WTC11 (cell line): Measurements from ENCODE around the gene OLIG1. TPM values are rescaled to one million over a fixed set of nuclear protein-coding genes. Genes with fewer than 3 reads are reported as not detected.
A peak's percentile ranks its signal among the peaks of the same experiment; 100 is the strongest.

ENCODE experiments used
- ATAC-seq: fragments of 200-7000 bp; cut with Tn5 transposase; 2 replicates; pipeline ENCODE4 v1.10.0; 2021; ENCODE audit warnings: mild to moderate bottlenecking, moderate library complexity
- CTCF ChIA-PET: fragments of 300-600 bp; sonication (Branson Sonifier 250); formaldehyde crosslinking; loops from one replicate; lab custom pipeline; 2021; ENCODE audit warnings: antibody characterized with exemption; lab: Charles Lee
- POLR2A ChIA-PET: fragments of 350-600 bp; sonication (Branson Sonifier 250); formaldehyde crosslinking; loops from one replicate; lab custom pipeline; 2021; ENCODE audit warnings: antibody characterized with exemption; lab: Charles Lee
- DNase-seq: peaks from one replicate; pipeline ENCODE4 v3.0.0; 2021; ENCODE audit warnings: low spot score
- H3K27ac Mint-ChIP-seq: 2 replicates; pipeline ENCODE4 v1.8.0; 2021; ENCODE audit warnings: mixed read lengths
- H3K27me3 Mint-ChIP-seq: 2 replicates; pipeline ENCODE4 v1.8.0; 2021; ENCODE audit warnings: low read depth, mild to moderate bottlenecking, moderate library complexity, mixed read lengths
- H3K36me3 Mint-ChIP-seq: 2 replicates; pipeline ENCODE4 v1.8.0; 2021; ENCODE audit warnings: mixed read lengths
- H3K4me1 Mint-ChIP-seq: 2 replicates; pipeline ENCODE4 v1.8.0; 2022; ENCODE audit warnings: mixed read lengths
- H3K4me3 Mint-ChIP-seq: 2 replicates; pipeline ENCODE4 v1.8.0; 2021; ENCODE audit warnings: mild to moderate bottlenecking, moderate library complexity, mixed read lengths
- H3K9me3 Mint-ChIP-seq: 2 replicates; pipeline ENCODE4 v1.8.0; 2021; ENCODE audit warnings: mixed read lengths
- ATF1 ChIP-seq: sonication (generic); formaldehyde crosslinking; IDR thresholded peaks from 2 replicates; pipeline ENCODE4 v1.8.1; 2023; ENCODE audit warnings: mild to moderate bottlenecking, moderate library complexity, missing genetic modification reagents
- CBFB ChIP-seq: sonication (generic); formaldehyde crosslinking; IDR thresholded peaks from 2 replicates; pipeline ENCODE4 v1.8.1; 2022; ENCODE audit warnings: mild to moderate bottlenecking, low read depth, missing genetic modification reagents
- ELF4 ChIP-seq: sonication (generic); formaldehyde crosslinking; IDR thresholded peaks from 2 replicates; pipeline ENCODE4 v1.8.1; 2022; ENCODE audit warnings: low read depth, mild to moderate bottlenecking, moderate library complexity, missing genetic modification reagents
- EMX1 ChIP-seq: fragments of 250-450 bp; sonication (Bioruptor Pico); IDR thresholded peaks from 2 replicates; pipeline ENCODE4 v1.8.0; 2021; ENCODE audit warnings: mild to moderate bottlenecking
- ETV6 ChIP-seq: sonication (generic); formaldehyde crosslinking; IDR thresholded peaks from 2 replicates; pipeline ENCODE4 v1.8.1; 2022; ENCODE audit warnings: mild to moderate bottlenecking, missing genetic modification reagents
- GABPB1 ChIP-seq: sonication (generic); formaldehyde crosslinking; IDR thresholded peaks from 2 replicates; pipeline ENCODE4 v1.8.1; 2023; ENCODE audit warnings: mild to moderate bottlenecking, missing genetic modification reagents
- GRHL2 ChIP-seq: fragments of 250-450 bp; sonication (Bioruptor Pico); IDR thresholded peaks from 2 replicates; pipeline ENCODE4 v1.8.0; 2022; ENCODE audit warnings: mild to moderate bottlenecking, moderate library complexity; ENCODE audit not compliant: insufficient replicate concordance, severe bottlenecking
- GTF2I ChIP-seq: fragments of 250-450 bp; sonication (Bioruptor Pico); conservative IDR thresholded peaks from 2 replicates; pipeline ENCODE4 v1.4.0; 2021; ENCODE audit warnings: mild to moderate bottlenecking
- IRF2 ChIP-seq: sonication (generic); formaldehyde crosslinking; IDR thresholded peaks from 2 replicates; pipeline ENCODE4 v1.8.0; 2022; ENCODE audit warnings: low read depth, missing genetic modification reagents, borderline replicate concordance
- NR2C2 ChIP-seq: sonication (generic); formaldehyde crosslinking; IDR thresholded peaks from 2 replicates; pipeline ENCODE4 v1.8.0; 2022; ENCODE audit warnings: mild to moderate bottlenecking, missing genetic modification reagents
- RELA ChIP-seq: sonication (generic); formaldehyde crosslinking; IDR thresholded peaks from 2 replicates; pipeline ENCODE4 v1.8.1; 2022; ENCODE audit warnings: missing genetic modification reagents, mild to moderate bottlenecking, borderline replicate concordance
- SMAD3 ChIP-seq: sonication (generic); formaldehyde crosslinking; IDR thresholded peaks from 2 replicates; pipeline ENCODE4 v1.8.0; 2022; ENCODE audit warnings: missing genetic modification reagents, mild to moderate bottlenecking, borderline replicate concordance
- TCF7 ChIP-seq: sonication (generic); formaldehyde crosslinking; IDR thresholded peaks from 2 replicates; pipeline ENCODE4 v1.8.0; 2022; ENCODE audit warnings: mild to moderate bottlenecking, low read depth, missing genetic modification reagents, moderate library complexity
- ZNF396 ChIP-seq: fragments of 250-450 bp; sonication (Bioruptor Pico); IDR thresholded peaks from 2 replicates; pipeline ENCODE4 v1.8.0; 2021; ENCODE audit warnings: mild to moderate bottlenecking, moderate library complexity, borderline replicate concordance
- ZNF671 ChIP-seq: fragments of 250-450 bp; sonication (Bioruptor Pico); IDR thresholded peaks from 2 replicates; pipeline ENCODE4 v1.8.0; 2021; ENCODE audit warnings: mild to moderate bottlenecking
- total RNA-seq: library from RNA; stranded (reverse); gene quantifications from 3 replicates; pipeline ENCODE4 v1.2.3, GENCODE V29; 2021
- TF ChIP-seq, protein P1 (sequence below): fragments of 250-450 bp; sonication (Bioruptor Pico); IDR thresholded peaks from 2 replicates; pipeline ENCODE4 v1.8.0; 2021; ENCODE audit warnings: mild to moderate bottlenecking
- TF ChIP-seq, protein P2 (sequence below): fragments of 200-600 bp; IDR thresholded peaks from 2 replicates; pipeline ENCODE4 v1.8.0; 2022; ENCODE audit warnings: antibody characterized with exemption
- TF ChIP-seq, protein P3 (sequence below): sonication (generic); formaldehyde crosslinking; IDR thresholded peaks from 2 replicates; pipeline ENCODE4 v1.8.1; 2022; ENCODE audit warnings: missing genetic modification reagents, borderline replicate concordance
- TF ChIP-seq, protein P4 (sequence below): sonication (generic); formaldehyde crosslinking; IDR thresholded peaks from 2 replicates; pipeline ENCODE4 v1.8.1; 2022; ENCODE audit warnings: low read depth, mild to moderate bottlenecking, moderate library complexity, missing genetic modification reagents, borderline replicate concordance
- TF ChIP-seq, protein P5 (sequence below): fragments of 250-450 bp; sonication (Bioruptor Pico); IDR thresholded peaks from 2 replicates; pipeline ENCODE4 v1.9.0; 2021; ENCODE audit warnings: moderate library complexity, mild to moderate bottlenecking, inconsistent platforms, borderline replicate concordance
- TF ChIP-seq, protein P6 (sequence below): fragments of 250-450 bp; sonication (Bioruptor Pico); IDR thresholded peaks from 2 replicates; pipeline ENCODE4 v1.9.0; 2021; ENCODE audit warnings: mild to moderate bottlenecking
- TF ChIP-seq, protein P7 (sequence below): sonication (generic); formaldehyde crosslinking; IDR thresholded peaks from 2 replicates; pipeline ENCODE4 v1.8.1; 2023; ENCODE audit warnings: mild to moderate bottlenecking, missing genetic modification reagents, moderate library complexity

The OLIG1 gene
- total RNA-seq, 1 experiment from 2014 or later = 2.1 TPM

DNA sequence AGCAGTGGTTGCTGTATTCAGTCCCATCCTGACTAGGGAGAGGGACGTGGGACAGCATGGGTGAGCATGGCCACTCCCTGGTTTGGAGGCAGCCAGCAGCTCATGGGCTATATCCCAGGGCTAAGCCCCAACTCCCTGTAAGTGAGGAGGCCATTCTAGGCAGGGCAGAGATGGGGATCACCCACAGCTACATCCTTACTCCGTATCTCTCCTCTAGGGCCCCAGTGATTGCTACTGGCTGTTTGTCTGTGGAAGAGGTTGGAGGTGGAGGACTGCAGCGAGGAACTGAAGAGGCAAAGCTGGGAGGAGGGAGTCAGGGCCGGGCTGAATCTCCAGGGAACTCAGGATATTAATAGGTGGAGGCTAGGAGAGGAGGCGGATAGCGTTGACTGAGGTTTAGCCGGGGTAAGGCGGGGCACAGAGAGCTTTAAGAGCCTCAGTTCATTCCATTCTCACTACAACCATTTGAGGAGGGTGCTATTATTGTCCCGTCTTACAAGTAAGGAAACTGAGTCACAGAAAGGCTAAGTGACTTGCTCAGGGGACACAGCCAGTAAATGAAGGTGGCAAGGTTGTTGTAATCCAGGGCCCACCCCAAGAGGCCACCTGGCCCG lies 37.4 kb upstream of the OLIG1 start (continued):
- TF ChIP-seq, protein P1, sequence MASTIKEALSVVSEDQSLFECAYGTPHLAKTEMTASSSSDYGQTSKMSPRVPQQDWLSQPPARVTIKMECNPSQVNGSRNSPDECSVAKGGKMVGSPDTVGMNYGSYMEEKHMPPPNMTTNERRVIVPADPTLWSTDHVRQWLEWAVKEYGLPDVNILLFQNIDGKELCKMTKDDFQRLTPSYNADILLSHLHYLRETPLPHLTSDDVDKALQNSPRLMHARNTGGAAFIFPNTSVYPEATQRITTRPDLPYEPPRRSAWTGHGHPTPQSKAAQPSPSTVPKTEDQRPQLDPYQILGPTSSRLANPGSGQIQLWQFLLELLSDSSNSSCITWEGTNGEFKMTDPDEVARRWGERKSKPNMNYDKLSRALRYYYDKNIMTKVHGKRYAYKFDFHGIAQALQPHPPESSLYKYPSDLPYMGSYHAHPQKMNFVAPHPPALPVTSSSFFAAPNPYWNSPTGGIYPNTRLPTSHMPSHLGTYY = no peak
- no peak for TF ChIP-seq RELA (CRISPR knock-in tag)
- no peak for TF ChIP-seq SMAD3 (CRISPR knock-in tag)
- no peak for TF ChIP-seq ZNF671
- TF ChIP-seq ETV6 = no peak
- no peak for TF ChIP-seq GABPB1
- no peak for TF ChIP-seq GTF2I (CRISPR knock-in tag)
- TF ChIP-seq, protein P2, sequence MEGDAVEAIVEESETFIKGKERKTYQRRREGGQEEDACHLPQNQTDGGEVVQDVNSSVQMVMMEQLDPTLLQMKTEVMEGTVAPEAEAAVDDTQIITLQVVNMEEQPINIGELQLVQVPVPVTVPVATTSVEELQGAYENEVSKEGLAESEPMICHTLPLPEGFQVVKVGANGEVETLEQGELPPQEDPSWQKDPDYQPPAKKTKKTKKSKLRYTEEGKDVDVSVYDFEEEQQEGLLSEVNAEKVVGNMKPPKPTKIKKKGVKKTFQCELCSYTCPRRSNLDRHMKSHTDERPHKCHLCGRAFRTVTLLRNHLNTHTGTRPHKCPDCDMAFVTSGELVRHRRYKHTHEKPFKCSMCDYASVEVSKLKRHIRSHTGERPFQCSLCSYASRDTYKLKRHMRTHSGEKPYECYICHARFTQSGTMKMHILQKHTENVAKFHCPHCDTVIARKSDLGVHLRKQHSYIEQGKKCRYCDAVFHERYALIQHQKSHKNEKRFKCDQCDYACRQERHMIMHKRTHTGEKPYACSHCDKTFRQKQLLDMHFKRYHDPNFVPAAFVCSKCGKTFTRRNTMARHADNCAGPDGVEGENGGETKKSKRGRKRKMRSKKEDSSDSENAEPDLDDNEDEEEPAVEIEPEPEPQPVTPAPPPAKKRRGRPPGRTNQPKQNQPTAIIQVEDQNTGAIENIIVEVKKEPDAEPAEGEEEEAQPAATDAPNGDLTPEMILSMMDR = no peak
- no peak for TF ChIP-seq IRF2 (CRISPR knock-in tag)

DNA sequence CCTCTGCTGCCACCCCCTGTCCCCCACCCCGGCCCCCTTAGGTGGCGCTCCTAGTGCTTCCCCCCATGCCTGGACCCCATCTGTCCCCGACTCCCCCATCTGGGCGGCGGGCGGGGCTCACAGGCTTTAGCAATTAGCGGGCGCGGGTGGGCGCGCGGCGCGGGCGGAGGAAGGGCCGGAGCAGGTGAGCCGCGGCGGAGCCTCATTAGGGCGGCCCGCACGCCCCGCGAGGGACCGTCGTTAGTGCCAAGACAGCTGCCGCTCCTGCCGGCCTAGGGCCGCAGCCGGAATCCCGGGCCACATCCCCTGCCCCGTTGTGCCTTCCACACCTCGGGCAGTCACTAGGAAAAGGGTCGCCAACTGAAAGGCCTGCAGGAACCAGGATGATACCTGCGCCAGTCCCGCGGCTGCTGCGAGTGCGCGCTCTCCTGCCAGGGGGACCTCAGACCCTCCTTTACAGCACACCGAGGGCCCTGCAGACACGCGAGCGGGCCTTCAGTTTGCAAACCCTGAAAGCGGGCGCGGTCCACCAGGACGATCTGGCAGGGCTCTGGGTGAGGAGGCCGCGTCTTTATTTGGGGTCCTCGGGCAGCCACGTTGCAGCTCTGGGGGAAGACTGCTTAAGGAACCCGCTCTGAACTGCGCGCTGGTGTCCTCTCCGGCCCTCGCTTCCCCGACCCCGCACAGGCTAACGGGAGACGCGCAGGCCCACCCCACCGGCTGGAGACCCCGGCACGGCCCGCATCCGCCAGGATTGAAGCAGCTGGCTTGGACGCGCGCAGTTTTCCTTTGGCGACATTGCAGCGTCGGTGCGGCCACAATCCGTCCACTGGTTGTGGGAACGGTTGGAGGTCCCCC lies 36.6 kb upstream of the OLIG1 start:
- ChIA-PET CTCF (interaction anchor here (0.8 to 6.5 kb wide), 7 partner anchors 8 to 164 kb away, joined by 3 to 28 read pairs (median 4); partner anchors contain the start of gene OLIG2), POLR2A (interaction anchor here (0.6 kb wide), 1 partner anchor 16 kb away, joined by 5 read pairs; no protein-coding TSS in a partner anchor)
- TF ChIP-seq, protein P3, sequence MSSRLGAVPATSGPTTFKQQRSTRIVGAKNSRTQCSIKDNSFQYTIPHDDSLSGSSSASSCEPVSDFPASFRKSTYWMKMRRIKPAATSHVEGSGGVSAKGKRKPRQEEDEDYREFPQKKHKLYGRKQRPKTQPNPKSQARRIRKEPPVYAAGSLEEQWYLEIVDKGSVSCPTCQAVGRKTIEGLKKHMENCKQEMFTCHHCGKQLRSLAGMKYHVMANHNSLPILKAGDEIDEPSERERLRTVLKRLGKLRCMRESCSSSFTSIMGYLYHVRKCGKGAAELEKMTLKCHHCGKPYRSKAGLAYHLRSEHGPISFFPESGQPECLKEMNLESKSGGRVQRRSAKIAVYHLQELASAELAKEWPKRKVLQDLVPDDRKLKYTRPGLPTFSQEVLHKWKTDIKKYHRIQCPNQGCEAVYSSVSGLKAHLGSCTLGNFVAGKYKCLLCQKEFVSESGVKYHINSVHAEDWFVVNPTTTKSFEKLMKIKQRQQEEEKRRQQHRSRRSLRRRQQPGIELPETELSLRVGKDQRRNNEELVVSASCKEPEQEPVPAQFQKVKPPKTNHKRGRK = no peak
- TF ChIP-seq EMX1 (CRISPR knock-in tag) = no peak
- no peak for TF ChIP-seq ELF4 (CRISPR knock-in tag)
- TF ChIP-seq, protein P4, sequence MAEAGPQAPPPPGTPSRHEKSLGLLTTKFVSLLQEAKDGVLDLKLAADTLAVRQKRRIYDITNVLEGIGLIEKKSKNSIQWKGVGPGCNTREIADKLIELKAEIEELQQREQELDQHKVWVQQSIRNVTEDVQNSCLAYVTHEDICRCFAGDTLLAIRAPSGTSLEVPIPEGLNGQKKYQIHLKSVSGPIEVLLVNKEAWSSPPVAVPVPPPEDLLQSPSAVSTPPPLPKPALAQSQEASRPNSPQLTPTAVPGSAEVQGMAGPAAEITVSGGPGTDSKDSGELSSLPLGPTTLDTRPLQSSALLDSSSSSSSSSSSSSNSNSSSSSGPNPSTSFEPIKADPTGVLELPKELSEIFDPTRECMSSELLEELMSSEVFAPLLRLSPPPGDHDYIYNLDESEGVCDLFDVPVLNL = no peak
- TF ChIP-seq SMAD3 (CRISPR knock-in tag) = no peak
- TF ChIP-seq CBFB (CRISPR knock-in tag) = no peak
- no peak for TF ChIP-seq ZNF396 (CRISPR knock-in tag)
- TF ChIP-seq, protein P5, sequence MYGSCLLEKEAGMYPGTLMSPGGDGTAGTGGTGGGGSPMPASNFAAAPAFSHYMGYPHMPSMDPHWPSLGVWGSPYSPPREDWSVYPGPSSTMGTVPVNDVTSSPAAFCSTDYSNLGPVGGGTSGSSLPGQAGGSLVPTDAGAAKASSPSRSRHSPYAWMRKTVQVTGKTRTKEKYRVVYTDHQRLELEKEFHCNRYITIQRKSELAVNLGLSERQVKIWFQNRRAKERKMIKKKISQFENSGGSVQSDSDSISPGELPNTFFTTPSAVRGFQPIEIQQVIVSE (CRISPR knock-in tag) = no peak
- TF ChIP-seq, protein P6, sequence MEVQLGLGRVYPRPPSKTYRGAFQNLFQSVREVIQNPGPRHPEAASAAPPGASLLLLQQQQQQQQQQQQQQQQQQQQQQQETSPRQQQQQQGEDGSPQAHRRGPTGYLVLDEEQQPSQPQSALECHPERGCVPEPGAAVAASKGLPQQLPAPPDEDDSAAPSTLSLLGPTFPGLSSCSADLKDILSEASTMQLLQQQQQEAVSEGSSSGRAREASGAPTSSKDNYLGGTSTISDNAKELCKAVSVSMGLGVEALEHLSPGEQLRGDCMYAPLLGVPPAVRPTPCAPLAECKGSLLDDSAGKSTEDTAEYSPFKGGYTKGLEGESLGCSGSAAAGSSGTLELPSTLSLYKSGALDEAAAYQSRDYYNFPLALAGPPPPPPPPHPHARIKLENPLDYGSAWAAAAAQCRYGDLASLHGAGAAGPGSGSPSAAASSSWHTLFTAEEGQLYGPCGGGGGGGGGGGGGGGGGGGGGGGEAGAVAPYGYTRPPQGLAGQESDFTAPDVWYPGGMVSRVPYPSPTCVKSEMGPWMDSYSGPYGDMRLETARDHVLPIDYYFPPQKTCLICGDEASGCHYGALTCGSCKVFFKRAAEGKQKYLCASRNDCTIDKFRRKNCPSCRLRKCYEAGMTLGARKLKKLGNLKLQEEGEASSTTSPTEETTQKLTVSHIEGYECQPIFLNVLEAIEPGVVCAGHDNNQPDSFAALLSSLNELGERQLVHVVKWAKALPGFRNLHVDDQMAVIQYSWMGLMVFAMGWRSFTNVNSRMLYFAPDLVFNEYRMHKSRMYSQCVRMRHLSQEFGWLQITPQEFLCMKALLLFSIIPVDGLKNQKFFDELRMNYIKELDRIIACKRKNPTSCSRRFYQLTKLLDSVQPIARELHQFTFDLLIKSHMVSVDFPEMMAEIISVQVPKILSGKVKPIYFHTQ (CRISPR knock-in tag) = no peak
- TF ChIP-seq ATF1 (CRISPR knock-in tag) = no peak
- TF ChIP-seq, protein P7, sequence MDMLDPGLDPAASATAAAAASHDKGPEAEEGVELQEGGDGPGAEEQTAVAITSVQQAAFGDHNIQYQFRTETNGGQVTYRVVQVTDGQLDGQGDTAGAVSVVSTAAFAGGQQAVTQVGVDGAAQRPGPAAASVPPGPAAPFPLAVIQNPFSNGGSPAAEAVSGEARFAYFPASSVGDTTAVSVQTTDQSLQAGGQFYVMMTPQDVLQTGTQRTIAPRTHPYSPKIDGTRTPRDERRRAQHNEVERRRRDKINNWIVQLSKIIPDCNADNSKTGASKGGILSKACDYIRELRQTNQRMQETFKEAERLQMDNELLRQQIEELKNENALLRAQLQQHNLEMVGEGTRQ (CRISPR knock-in tag) = no peak
- no peak for TF ChIP-seq TCF7 (CRISPR knock-in tag)
- TF ChIP-seq NR2C2 (CRISPR knock-in tag) = no peak
- no peak for TF ChIP-seq GRHL2 (CRISPR knock-in tag)
- peak; percentile 46 for DNase-seq
- Mint-ChIP-seq H3K27ac (no peak overlapping the region), H3K36me3 (no peaks in the 10 kb centered on the region), H3K27me3 (peaks cover 97% of the 10 kb centered on the region), H3K4me1 (peaks cover 55% of the 10 kb centered on the region), H3K9me3 (no peaks in the 10 kb centered on the region), H3K4me3 (peak overlapping the region; percentile 48)
- peak; percentile 28 for ATAC-seq
